ENCODE results near the gene SNX1. TPM values are rescaled to one million over a fixed set of nuclear protein-coding genes. Genes with fewer than 3 reads are reported as not detected.
"Not testable (repeated sequence)": the region's sequence is repeated elsewhere in the genome, so short reads cannot be mapped to it uniquely, and the experiment has no call there.

The SNX1 gene
- total RNA-seq, 1 experiment from 2014 or later, result 46.6 TPM

DNA sequence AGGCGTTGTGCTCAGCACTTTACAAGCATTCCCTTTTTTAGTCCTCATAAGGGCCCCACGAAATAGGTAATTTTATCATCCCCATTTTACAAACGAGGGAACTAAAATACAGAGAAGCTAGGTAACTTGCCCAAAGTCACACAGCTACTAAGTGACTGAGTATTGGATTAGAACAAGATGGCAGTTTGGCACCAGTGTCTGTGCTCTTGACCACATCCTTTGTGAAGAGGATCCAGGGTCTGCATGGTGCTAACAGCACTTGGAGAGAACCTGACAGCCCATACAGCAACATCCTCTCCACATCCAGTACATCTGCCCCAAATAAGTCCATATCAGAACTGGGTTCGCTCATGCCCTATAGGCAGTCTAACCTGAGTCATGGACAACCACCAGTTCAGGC lies 27.6 kb upstream of the SNX1 start:
- Histone ChIP-seq H3K9me3 (replicated peaks) (no peaks in the 10 kb centered on the region), H3K27ac (no peak overlapping the region), H3K36me3 (peaks cover 11% of the 10 kb centered on the region), H3K4me3 (no peak overlapping the region), H3K4me1 (0 out of 2 replicates have a peak, but pooled peaks cover 2% of the 10 kb centered on the region), H3K27me3 (no peaks in the 10 kb centered on the region)
- no peak for DNase-seq

DNA sequence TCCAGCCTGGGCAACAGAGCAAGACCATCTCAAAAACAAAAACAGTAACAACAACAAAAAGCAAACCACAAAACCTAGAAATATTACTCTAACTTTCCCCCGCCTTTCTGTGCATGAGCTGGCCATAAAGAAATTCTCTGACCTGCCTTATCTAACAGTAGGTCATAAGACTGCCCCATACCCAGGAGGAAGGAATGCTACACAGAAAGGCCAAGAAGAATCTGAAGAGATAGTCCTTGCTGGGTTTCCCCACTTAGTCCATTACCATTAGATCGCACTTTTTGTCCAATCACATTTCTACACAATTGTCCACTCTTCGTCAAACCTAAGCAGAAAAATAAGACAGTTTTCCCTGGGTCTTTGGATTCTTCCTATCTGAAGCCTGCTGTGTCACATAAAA lies 25.7 kb upstream of the SNX1 start:
- no peak for DNase-seq
- no peak overlapping the region for H3K4me3 ChIP-seq
- H3K36me3 ChIP-seq, result peaks cover 13% of the 10 kb centered on the region
- H3K4me1 ChIP-seq, result 0 out of 2 replicates have a peak, but pooled peaks cover 2% of the 10 kb centered on the region
- no peaks in the 10 kb centered on the region for H3K9me3 ChIP-seq (replicated peaks)
- H3K27ac ChIP-seq, result no peak overlapping the region
- no peaks in the 10 kb centered on the region for H3K27me3 ChIP-seq

GRCh38 chr15:64070965-64071851 lies 24.6 kb upstream of the SNX1 start:
- no peak overlapping the region for H3K27ac ChIP-seq
- H3K27me3 ChIP-seq, result no peaks in the 10 kb centered on the region
- 0 out of 2 replicates have a peak, but pooled peaks cover 2% of the 10 kb centered on the region for H3K4me1 ChIP-seq
- no peaks in the 10 kb centered on the region for H3K9me3 ChIP-seq (replicated peaks)
- peaks cover 13% of the 10 kb centered on the region for H3K36me3 ChIP-seq
- no peak overlapping the region for H3K4me3 ChIP-seq
- no peak for DNase-seq

- H3K36me3 ChIP-seq, result peaks cover 13% of the 10 kb centered on the region
- H3K4me1 ChIP-seq, result 0 out of 2 replicates have a peak, but pooled peaks cover 2% of the 10 kb centered on the region
- H3K27ac ChIP-seq, result no peak overlapping the region
- no peak for DNase-seq
- H3K4me3 ChIP-seq, result no peak overlapping the region
- no peaks in the 10 kb centered on the region for H3K9me3 ChIP-seq (replicated peaks)
- H3K27me3 ChIP-seq, result no peaks in the 10 kb centered on the region
These were observed 23.6 kb upstream of the SNX1 start for GRCh38 chr15:64071931-64072765.

GRCh38 chr15:64072812-64073211 lies 23.0 kb upstream of the SNX1 start:
- peaks cover 14% of the 10 kb centered on the region for H3K36me3 ChIP-seq
- no peaks in the 10 kb centered on the region for H3K9me3 ChIP-seq (replicated peaks)
- DNase-seq, result no peak
- 0 out of 2 replicates have a peak, but pooled peaks cover 2% of the 10 kb centered on the region for H3K4me1 ChIP-seq
- no peaks in the 10 kb centered on the region for H3K27me3 ChIP-seq
- no peak overlapping the region for H3K27ac ChIP-seq
- H3K4me3 ChIP-seq, result no peak overlapping the region

GRCh38 chr15:64073496-64073895 lies 22.3 kb upstream of the SNX1 start:
- H3K4me1 ChIP-seq; H3K9me3 ChIP-seq (replicated peaks); H3K4me3 ChIP-seq; H3K27me3 ChIP-seq; DNase-seq; H3K27ac ChIP-seq: not testable (repeated sequence)
- H3K36me3 ChIP-seq, result peaks cover 15% of the 10 kb centered on the region

DNA sequence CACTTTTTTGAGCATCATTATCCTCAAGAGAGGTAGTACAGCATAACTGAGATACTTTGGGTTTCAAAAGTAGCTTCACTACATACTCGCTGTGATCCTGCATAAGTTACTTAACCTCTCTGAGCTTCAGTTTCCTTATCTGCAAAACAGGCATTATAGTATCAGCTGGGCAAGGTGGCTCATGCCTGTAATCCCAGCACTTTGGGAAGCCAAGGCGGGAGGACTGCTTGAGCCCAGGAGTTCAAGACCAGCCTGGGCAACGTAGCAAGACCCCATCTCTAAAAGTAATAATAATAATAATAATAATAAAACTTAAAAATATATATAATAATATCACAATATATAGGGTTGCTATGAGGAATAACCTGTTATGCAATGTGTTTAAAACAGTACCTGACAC lies 13.0 kb upstream of the SNX1 start:
- Histone ChIP-seq H3K9me3 (replicated peaks) (no peaks in the 10 kb centered on the region), H3K4me3 (no peak overlapping the region), H3K36me3 (peaks cover 26% of the 10 kb centered on the region), H3K27ac (no peak overlapping the region), H3K4me1 (no peaks in the 10 kb centered on the region), H3K27me3 (no peaks in the 10 kb centered on the region)
- DNase-seq, result no peak

GRCh38 chr15:64089543-64090280 lies 6.1 kb upstream of the SNX1 start:
- no peak overlapping the region for H3K27ac ChIP-seq
- no peaks in the 10 kb centered on the region for H3K27me3 ChIP-seq
- no peaks in the 10 kb centered on the region for H3K4me1 ChIP-seq
- no peak overlapping the region for H3K4me3 ChIP-seq
- H3K36me3 ChIP-seq, result peaks cover 15% of the 10 kb centered on the region
- no peaks in the 10 kb centered on the region for H3K9me3 ChIP-seq (replicated peaks)
- no peak for DNase-seq

GRCh38 chr15:64090527-64090926 lies 5.3 kb upstream of the SNX1 start:
- Histone ChIP-seq H3K9me3 (replicated peaks) (no peaks in the 10 kb centered on the region), H3K4me3 (no peak overlapping the region), H3K4me1 (peaks cover 6% of the 10 kb centered on the region; the same call in 1 of the 2 replicates), H3K27ac (no peak overlapping the region), H3K36me3 (peaks cover 11% of the 10 kb centered on the region), H3K27me3 (no peaks in the 10 kb centered on the region)
- DNase-seq, result no peak

- H3K4me3 ChIP-seq, result peak overlapping the region; percentile 82
- H3K9me3 ChIP-seq (replicated peaks), result no peaks in the 10 kb centered on the region
- peak in 1 of 2 experiments; percentile 20 for DNase-seq
- H3K27me3 ChIP-seq, result no peaks in the 10 kb centered on the region
- peaks cover 11% of the 10 kb centered on the region for H3K36me3 ChIP-seq
- peaks cover 6% of the 10 kb centered on the region; the same call in 1 of the 2 replicates for H3K4me1 ChIP-seq
- H3K27ac ChIP-seq, result peak overlapping the region; percentile 79; the same call in 1 of the 2 replicates
These were observed 3.5 kb upstream of the SNX1 start for GRCh38 chr15:64092075-64092820.

- H3K27me3 ChIP-seq, result no peaks in the 10 kb centered on the region
- no peaks in the 10 kb centered on the region for H3K9me3 ChIP-seq (replicated peaks)
- H3K4me1 ChIP-seq, result peaks cover 6% of the 10 kb centered on the region; the same call in 1 of the 2 replicates
- H3K27ac ChIP-seq, result peak overlapping the region; percentile 79
- H3K36me3 ChIP-seq, result peaks cover 7% of the 10 kb centered on the region
- peak overlapping the region; percentile 82 for H3K4me3 ChIP-seq
- DNase-seq, result peak; percentile 57 to 71
These were observed 2.7 kb upstream of the SNX1 start for GRCh38 chr15:64092864-64093626.

DNA sequence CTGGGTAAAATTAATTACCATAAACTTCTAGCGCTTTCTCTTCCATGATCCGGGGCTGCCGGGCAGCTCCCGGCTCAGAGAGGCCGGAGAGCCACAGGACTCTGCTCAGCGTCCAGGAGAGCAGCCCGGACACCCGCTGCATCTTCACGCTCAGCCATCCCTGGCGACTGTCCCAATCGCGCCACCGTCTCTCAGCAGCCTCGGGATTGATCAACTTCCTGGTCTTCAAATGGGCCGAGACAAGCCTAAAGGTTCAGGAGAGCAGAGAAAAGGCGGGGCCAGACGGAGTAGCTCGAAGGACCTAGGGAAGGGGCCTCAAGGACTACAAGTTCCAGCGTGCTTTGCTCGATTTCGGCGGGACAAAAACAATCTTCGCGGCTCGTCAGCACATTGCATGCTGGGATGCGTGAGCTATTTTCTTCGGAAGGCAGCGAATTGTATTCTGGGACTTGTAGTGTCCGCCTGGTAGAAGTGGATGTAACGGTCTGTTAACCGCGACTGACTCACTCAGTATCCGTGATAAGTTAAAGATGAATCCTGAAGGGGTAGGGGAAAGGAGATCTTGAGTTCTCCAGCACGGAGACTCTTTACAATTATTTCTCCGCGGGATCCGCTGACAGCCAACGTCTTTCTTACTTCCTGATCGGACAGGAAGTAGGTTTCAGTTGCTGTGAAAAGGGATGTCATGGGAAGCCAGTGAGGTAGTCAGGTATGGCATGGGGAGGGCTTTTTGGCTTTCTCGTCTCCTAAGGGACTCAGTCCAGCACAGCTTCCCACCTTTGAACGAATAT lies 2.0 kb upstream of the SNX1 start, which contains the start of gene CIAO2A:
CIAO2A (minus strand) TSS at position 212 of the 791 bp plus-strand sequence; CDS start at position 142, 70 bp downstream.
- Histone ChIP-seq H3K27ac (peak within 1 kb of the TSS; percentile 79), H3K36me3 (no peaks in the 10 kb centered on the region), H3K9me3 (replicated peaks) (no peaks in the 10 kb centered on the region), H3K27me3 (no peaks in the 10 kb centered on the region), H3K4me3 (peak within 1 kb of the TSS; percentile 82), H3K4me1 (peaks cover 6% of the 10 kb centered on the region; the same call in 1 of the 2 replicates)
- DNase-seq, result peak; percentile 97 to 99
